GM13977 (cell line): ENCODE data around the gene HLA-DQB2.
A peak's percentile ranks its signal among the peaks of the same experiment; 100 is the strongest.
"Not testable (repeated sequence)": the region's sequence is repeated elsewhere in the genome, so short reads cannot be mapped to it uniquely, and the experiment has no call there.

Source experiments
- DNase-seq: peaks from one replicate; pipeline ENCODE4 v3.0.0; 2012; ENCODE audit warnings: low spot score
- in situ Hi-C: fragments of 300-500 bp; cut with MboI; formaldehyde crosslinking; loops from one replicate; pipeline ENCODE4 v1.12.0; 2022; ENCODE audit warnings: low sequenced_read_pairs, low pct_unique_long_range_greater_than_20kb, mixed read lengths, inconsistent platforms; ENCODE audit not compliant: unreplicated experiment
- TF ChIP-seq, protein P1 (sequence below): IDR thresholded peaks from 2 replicates; pipeline ENCODE4 v1.5.1; 2012; ENCODE audit warnings: mild to moderate bottlenecking, control low read depth; ENCODE audit not compliant: insufficient read depth; ENCODE audit errors: extremely low read depth, missing control alignments

HLA-DQB2 gene

DNA sequence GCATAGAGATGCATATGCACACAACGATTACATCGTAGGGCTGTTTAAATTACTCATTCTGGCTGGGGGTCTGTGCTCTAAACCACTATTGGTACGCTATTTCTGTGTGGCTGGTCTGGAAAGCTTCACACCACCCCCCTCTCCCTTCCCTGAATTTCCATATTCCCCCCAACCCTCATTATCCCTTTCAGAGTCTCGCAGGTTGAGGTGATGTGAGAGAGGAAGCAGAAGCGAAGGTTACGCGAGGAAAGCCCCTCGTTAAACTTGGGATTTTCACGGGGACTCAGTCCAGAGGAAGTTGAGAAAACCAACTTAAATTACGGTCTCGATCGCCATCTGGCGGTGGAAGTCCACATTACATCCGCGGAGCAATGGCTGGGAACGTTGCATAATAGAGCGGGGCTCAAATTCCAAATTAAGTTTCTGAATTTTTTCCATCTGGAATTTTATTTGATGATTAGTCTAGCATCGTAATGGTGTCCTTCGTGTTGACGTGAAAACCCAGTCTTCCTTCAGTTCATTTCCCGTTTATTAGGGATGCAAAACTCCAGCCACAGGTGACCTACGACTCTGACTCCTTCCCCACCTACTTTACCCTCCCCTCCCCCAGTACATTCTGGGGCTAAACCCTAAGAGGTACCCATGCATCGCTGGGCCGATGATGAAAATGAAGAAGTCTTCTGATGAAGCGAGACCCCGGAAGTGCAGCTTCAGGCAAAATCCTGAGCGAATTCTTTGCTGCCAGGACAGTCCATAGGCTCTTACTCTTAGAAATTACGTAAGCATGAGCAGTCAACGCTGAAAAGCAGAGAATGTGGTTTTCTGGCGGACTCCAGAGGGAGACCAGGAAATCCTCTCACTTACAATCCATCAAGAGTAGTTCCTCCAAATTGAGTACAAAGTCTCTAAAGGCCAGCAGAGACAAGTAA is 33.8 kb upstream of the HLA-DQB2 start:
- peak; percentile 52 for DNase-seq
- TF ChIP-seq, protein P1, sequence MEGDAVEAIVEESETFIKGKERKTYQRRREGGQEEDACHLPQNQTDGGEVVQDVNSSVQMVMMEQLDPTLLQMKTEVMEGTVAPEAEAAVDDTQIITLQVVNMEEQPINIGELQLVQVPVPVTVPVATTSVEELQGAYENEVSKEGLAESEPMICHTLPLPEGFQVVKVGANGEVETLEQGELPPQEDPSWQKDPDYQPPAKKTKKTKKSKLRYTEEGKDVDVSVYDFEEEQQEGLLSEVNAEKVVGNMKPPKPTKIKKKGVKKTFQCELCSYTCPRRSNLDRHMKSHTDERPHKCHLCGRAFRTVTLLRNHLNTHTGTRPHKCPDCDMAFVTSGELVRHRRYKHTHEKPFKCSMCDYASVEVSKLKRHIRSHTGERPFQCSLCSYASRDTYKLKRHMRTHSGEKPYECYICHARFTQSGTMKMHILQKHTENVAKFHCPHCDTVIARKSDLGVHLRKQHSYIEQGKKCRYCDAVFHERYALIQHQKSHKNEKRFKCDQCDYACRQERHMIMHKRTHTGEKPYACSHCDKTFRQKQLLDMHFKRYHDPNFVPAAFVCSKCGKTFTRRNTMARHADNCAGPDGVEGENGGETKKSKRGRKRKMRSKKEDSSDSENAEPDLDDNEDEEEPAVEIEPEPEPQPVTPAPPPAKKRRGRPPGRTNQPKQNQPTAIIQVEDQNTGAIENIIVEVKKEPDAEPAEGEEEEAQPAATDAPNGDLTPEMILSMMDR, result peak; percentile 76
- in situ Hi-C loops, result no loop called here

DNA sequence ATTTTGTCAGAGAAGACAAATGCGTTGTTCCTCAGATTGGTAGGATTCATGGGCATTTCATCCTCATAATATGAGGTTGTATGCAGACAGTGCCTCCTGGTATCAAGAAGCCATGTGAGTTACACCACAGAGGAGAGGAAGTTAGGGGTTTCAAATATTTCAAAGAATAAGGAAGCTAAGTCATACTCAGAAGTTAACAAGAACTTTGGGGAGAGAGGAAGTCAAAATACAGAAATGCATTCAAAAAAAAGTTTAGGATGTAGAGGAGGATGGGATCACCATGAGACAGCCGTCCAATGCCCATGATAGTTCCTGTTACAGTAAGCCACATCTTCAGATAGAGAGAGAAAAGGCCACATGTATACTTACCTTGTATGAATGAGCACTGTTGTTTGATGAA is 31.2 kb upstream of the HLA-DQB2 start:
- no peak for DNase-seq
- TF ChIP-seq, protein P1, result no peak
- in situ Hi-C loops, result loop anchor here (5.0 kb wide), 1 partner anchor 377 kb away; no protein-coding TSS in a partner anchor

DNA sequence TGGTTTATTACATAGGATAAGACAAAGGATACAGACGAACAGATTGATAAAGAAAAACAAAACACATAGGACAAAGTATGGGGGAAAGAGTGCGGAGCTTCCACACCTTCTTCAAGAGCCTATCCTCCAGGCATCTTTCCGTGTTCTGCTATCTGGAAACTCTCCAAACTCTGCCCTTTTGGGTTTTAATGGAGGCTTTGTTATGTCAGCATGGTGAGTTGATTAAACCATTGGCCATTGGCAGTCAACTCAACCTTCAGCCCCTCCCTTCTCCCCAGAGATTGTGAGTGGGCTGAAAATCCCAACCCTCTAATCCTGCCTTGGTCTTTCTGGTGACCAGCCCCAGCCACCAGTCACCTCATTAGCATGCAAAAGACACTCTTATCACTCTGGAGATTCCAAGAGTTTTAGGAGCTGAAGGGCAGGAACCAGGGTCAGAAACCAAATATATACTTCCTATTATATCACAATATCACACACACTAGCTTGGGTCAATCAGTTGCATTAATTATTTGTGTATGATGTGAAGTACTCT is 29.6 kb upstream of the HLA-DQB2 start:
- in situ Hi-C loops, result loop anchor here (5.0 kb wide), 1 partner anchor 376 kb away; no protein-coding TSS in a partner anchor
- DNase-seq, result no peak
- TF ChIP-seq, protein P1, result no peak

DNA sequence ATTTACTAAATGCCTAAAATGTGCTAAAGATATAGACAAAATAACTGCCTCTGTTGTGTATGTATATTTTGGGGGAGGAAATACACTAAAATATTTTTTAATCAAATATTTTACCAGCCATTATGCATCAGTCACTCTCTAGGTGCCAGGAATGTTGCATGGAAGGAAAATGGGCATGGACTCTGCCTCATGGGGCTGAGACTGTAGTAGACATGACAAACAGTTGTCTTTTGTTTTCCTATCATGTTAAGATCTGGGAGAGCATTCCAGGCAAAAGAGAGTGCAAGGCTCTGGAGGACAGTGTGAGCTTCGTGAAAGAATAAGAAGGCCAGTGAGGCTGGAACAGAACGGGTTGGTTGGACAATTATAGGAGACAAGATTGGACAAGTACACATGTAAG is 27.0 kb upstream of the HLA-DQB2 start:
- TF ChIP-seq, protein P1, result no peak
- in situ Hi-C loops, result loop anchor here (5.0 kb wide), 1 partner anchor 373 kb away; no protein-coding TSS in a partner anchor
- no peak for DNase-seq

DNA sequence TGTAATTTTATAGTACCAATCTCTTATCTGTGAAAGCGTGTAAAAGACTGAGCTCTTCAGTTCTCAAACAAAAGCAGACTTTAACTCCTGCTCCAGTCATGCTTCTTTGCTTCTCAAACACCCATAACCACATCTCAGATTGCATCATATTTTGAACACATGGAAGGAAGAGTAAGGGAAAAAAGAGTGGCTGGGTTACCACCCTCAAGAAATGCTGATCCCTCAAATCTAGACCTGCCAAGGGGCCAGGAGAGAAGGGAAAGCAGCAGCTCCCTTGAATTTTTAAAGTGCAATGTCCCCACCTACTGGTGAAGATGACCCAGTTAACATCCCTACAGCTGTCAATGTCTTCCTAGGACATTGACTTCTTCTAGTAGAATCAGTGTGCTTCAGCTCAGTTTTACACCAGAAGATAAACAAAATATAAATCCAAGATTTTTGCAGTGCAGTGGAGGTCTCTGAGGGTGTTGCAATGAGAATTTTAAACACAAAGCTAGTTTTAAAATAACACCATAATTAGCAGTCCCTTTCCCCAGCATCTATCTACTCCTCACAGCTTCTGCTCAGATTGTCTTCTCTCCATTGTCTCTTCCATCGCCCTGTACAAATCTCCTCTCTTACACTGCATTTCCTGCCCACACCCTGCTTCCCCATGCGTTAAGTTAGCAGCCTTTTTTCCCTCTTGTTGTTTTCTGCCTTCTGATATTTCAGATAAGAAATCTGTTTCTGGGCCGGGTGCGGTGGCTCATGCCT is 22.6 kb upstream of the HLA-DQB2 start:
- DNase-seq, result peak; percentile 50
- in situ Hi-C loops, result no loop called here
- TF ChIP-seq, protein P1, result peak; percentile 70

DNA sequence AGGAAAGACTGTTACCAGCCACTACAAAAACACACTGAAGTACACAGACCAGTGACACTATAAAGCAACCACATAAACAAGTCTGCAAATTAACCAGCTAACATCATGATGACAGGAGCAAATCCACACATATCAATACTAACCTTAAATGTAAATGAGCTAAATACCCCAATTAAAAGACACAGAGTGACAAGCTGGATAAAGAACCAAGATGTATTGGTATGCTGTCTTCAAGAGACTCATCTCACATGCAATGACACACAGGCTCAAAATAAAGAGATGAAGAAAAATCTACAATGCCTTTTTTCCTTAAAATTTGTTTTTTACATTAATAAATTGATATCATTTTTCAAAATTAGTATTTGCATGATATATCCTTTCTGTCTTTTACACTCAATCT is 19.6 kb upstream of the HLA-DQB2 start:
- DNase-seq, in situ Hi-C loops: not testable (repeated sequence)

DNA sequence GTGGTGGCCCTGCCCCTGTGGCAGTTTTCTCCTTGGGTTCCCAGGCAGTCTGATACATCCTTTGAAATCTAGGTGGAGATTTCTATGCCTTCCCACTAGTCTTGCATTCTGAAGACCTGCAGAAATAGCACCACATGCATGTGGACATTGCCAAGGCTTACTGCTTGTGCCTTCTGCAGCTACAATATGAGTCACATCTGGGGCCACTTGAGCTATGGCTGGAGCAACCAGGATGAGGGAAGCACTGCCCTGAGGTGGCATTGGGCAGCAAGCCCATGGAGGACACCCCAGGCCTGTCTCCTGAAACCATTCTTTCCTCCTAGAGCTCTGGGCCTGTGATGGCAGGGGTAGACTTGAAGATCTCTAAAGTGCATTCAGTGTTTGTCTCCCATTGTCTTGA is 15.7 kb upstream of the HLA-DQB2 start:
- no peak for DNase-seq
- TF ChIP-seq, protein P1, result no peak
- in situ Hi-C loops, result no loop called here
